Ectodermal cell (in vitro differentiated cells): Measurements from ENCODE around the gene TMEM266.

Source experiments
- H3K27ac ChIP-seq: 2 replicates; pipeline ENCODE4 v1.7.0; 2013; ENCODE audit warnings: mild to moderate bottlenecking, low read depth, low read length; ENCODE audit not compliant: insufficient read depth, poor library complexity, severe bottlenecking
- H3K27me3 ChIP-seq: 2 replicates; pipeline ENCODE4 v1.7.0; 2013; ENCODE audit warnings: mild to moderate bottlenecking, low read length; ENCODE audit not compliant: insufficient read depth, control insufficient read depth, poor library complexity, severe bottlenecking
- H3K36me3 ChIP-seq: one replicate; pipeline ENCODE4 v1.7.0; 2013; ENCODE audit warnings: low read length; ENCODE audit not compliant: control insufficient read depth, insufficient read depth
- H3K4me1 ChIP-seq: one replicate; pipeline ENCODE4 v1.7.0; 2013; ENCODE audit warnings: low read length; ENCODE audit not compliant: control insufficient read depth, insufficient read depth
- H3K4me3 ChIP-seq: 2 replicates; pipeline ENCODE4 v1.7.0; 2013; ENCODE audit warnings: low read depth, low read length, control low read depth; ENCODE audit not compliant: insufficient read depth
- H3K9me3 ChIP-seq: 2 replicates; pipeline ENCODE4 v1.7.0; 2013; ENCODE audit warnings: mild to moderate bottlenecking, low read length, moderate library complexity; ENCODE audit not compliant: control insufficient read depth
- WGBS, 2 experiments: methylation state at CpG; one replicate each; pipeline ENCODE4 v1.1.7; 2013; ENCODE audit warnings: missing lambda C conversion rate in 2 of 2; 5-methylcytosine and 5-hydroxymethylcytosine counted together

TMEM266 gene

GRCh38 chr15:76208084-76208785 is 148.4 kb downstream of the TMEM266 start:
- Histone ChIP-seq H3K27ac (no peak overlapping the region), H3K4me3 (no peak overlapping the region), H3K36me3 (no peaks in the 10 kb centered on the region), H3K9me3 (no peaks in the 10 kb centered on the region), H3K4me1 (peaks cover 14% of the 10 kb centered on the region), H3K27me3 (no peaks in the 10 kb centered on the region)
- 94% methylated on average over 8 of the region's 8 CpGs for WGBS, 2 experiments

GRCh38 chr15:76208786-76209424 is 149.1 kb downstream of the TMEM266 start:
- Histone ChIP-seq H3K27ac (no peak overlapping the region), H3K4me3 (no peak overlapping the region), H3K36me3 (peaks cover 3% of the 10 kb centered on the region), H3K4me1 (peaks cover 15% of the 10 kb centered on the region), H3K27me3 (no peaks in the 10 kb centered on the region), H3K9me3 (no peaks in the 10 kb centered on the region)
- WGBS, 2 experiments = 89 to 90% methylated on average over 2 of the region's 2 CpGs

GRCh38 chr15:76209523-76209922 is 149.7 kb downstream of the TMEM266 start:
- Histone ChIP-seq H3K27me3 (no peaks in the 10 kb centered on the region), H3K4me1 (peaks cover 15% of the 10 kb centered on the region), H3K4me3 (no peak overlapping the region), H3K27ac (no peak overlapping the region), H3K9me3 (no peaks in the 10 kb centered on the region), H3K36me3 (peaks cover 3% of the 10 kb centered on the region)
- 92 to 96% methylated on average over 1 of the region's 1 CpG for WGBS, 2 experiments

GRCh38 chr15:76209942-76210341 is 150.2 kb downstream of the TMEM266 start:
- 90 to 96% methylated on average over 3 of the region's 3 CpGs for WGBS, 2 experiments
- H3K36me3 ChIP-seq = peaks cover 3% of the 10 kb centered on the region

GRCh38 chr15:76215634-76216033 is 155.8 kb downstream of the TMEM266 start:
- Histone ChIP-seq H3K36me3 (peaks cover 3% of the 10 kb centered on the region), H3K27me3 (no peaks in the 10 kb centered on the region), H3K4me1 (peaks cover 15% of the 10 kb centered on the region), H3K9me3 (no peaks in the 10 kb centered on the region), H3K27ac (no peak overlapping the region), H3K4me3 (no peak overlapping the region)
- WGBS, 2 experiments = 83 to 91% methylated on average over 1 of the region's 1 CpG

More at GRCh38 chr15:76209942-76210341, 150.2 kb downstream of the TMEM266 start:
- no peak overlapping the region for H3K27ac ChIP-seq
- H3K4me3 ChIP-seq = no peak overlapping the region
- no peaks in the 10 kb centered on the region for H3K27me3 ChIP-seq
- H3K4me1 ChIP-seq = peaks cover 15% of the 10 kb centered on the region
- no peaks in the 10 kb centered on the region for H3K9me3 ChIP-seq

- no peaks in the 10 kb centered on the region for H3K27me3 ChIP-seq
- H3K9me3 ChIP-seq = no peaks in the 10 kb centered on the region
- H3K36me3 ChIP-seq = peaks cover 3% of the 10 kb centered on the region
- whole genome bisulfite sequencing, 2 experiments = 92 to 93% methylated on average over 7 of the region's 7 CpGs
- H3K4me3 ChIP-seq = no peak overlapping the region
- peaks cover 9% of the 10 kb centered on the region for H3K4me1 ChIP-seq
- no peak overlapping the region for H3K27ac ChIP-seq
Observed at GRCh38 chr15:76217029-76217881, 157.5 kb downstream of the TMEM266 start.

- Histone ChIP-seq H3K4me1 (peaks cover 4% of the 10 kb centered on the region), H3K4me3 (no peak overlapping the region), H3K9me3 (no peaks in the 10 kb centered on the region), H3K27ac (no peak overlapping the region), H3K36me3 (peaks cover 3% of the 10 kb centered on the region), H3K27me3 (no peaks in the 10 kb centered on the region)
- WGBS, 2 experiments = 96 to 99% methylated on average over 4 to 5 of the region's 5 CpGs
Observed at GRCh38 chr15:76217882-76218217, 158.1 kb downstream of the TMEM266 start.

- 86% methylated on average over 1 of the region's 1 CpG; no CpG with 5 or more reads in 1 of the 2 experiments for WGBS, 2 experiments
- no peaks in the 10 kb centered on the region for H3K9me3 ChIP-seq
- H3K36me3 ChIP-seq = no peaks in the 10 kb centered on the region
- H3K27me3 ChIP-seq = no peaks in the 10 kb centered on the region
- H3K4me1 ChIP-seq = no peaks in the 10 kb centered on the region
- no peak overlapping the region for H3K4me3 ChIP-seq
- no peak overlapping the region for H3K27ac ChIP-seq
Observed at GRCh38 chr15:76221085-76221767, 161.4 kb downstream of the TMEM266 start.

- H3K27ac ChIP-seq = no peak overlapping the region
- 92 to 97% methylated on average over 4 of the region's 4 CpGs for WGBS, 2 experiments
- no peak overlapping the region for H3K4me3 ChIP-seq
- no peaks in the 10 kb centered on the region for H3K4me1 ChIP-seq
- H3K27me3 ChIP-seq = no peaks in the 10 kb centered on the region
- H3K36me3 ChIP-seq = no peaks in the 10 kb centered on the region
- H3K9me3 ChIP-seq = no peaks in the 10 kb centered on the region
Observed at GRCh38 chr15:76222159-76222558, 162.4 kb downstream of the TMEM266 start.
